H1 (cell line): Measurements from ENCODE around the gene TAPT1.

Experiments used
- BCL11A ChIP-seq, 2 experiments: IDR thresholded peaks; one replicate each; pipeline ENCODE4 v1.6.1; 2011; ENCODE audit warnings: low read depth in 2 of 2, low read length in 2 of 2, mild to moderate bottlenecking in 2 of 2
- BRCA1 ChIP-seq: IDR thresholded peaks from 2 replicates; pipeline ENCODE4 v1.6.1; 2012; ENCODE audit warnings: low read depth, low read length, improper control_type of control experiment
- CHD2 ChIP-seq: IDR thresholded peaks from 2 replicates; pipeline ENCODE4 v1.6.1; 2012; ENCODE audit warnings: low read length, improper control_type of control experiment
- CTCF ChIP-seq, 3 experiments: IDR thresholded peaks; 1 replicate in 2 of 3; 2 replicates in 1 of 3; pipeline versions ENCODE4 v1.5.1 to v1.6.1; 2011; ENCODE audit warnings: low read length in 3 of 3, mild to moderate bottlenecking in 3 of 3, inconsistent platforms in 2 of 3, low read depth in 1 of 3, moderate library complexity in 1 of 3; ENCODE audit not compliant: insufficient read depth in 1 of 3; ENCODE audit errors: control extremely low read depth in 1 of 3
- E2F6 ChIP-seq: IDR thresholded peaks from 2 replicates; pipeline ENCODE4 v1.6.1; 2012; ENCODE audit warnings: inconsistent platforms
- FOSL1 ChIP-seq: IDR thresholded peaks from 2 replicates; pipeline ENCODE4 v1.6.1; 2011; ENCODE audit warnings: mild to moderate bottlenecking, low read depth, low read length, moderate library complexity; ENCODE audit not compliant: insufficient read depth
- JUN ChIP-seq: IDR thresholded peaks from 2 replicates; pipeline ENCODE4 v1.6.1; 2011; ENCODE audit warnings: low read depth, mild to moderate bottlenecking, improper control_type of control experiment, low read length
- POU5F1 ChIP-seq: IDR thresholded peaks from 2 replicates; pipeline ENCODE4 v1.6.1; 2011; ENCODE audit warnings: low read depth, mild to moderate bottlenecking, low read length, moderate library complexity
- RAD21 ChIP-seq, 2 experiments: IDR thresholded peaks in 1 of 2; conservative IDR thresholded peaks in 1 of 2; 2 replicates each; pipeline ENCODE4 v1.6.1; 2011; ENCODE audit warnings: low read depth in 2 of 2, low read length in 2 of 2, improper control_type of control experiment in 1 of 2, inconsistent platforms in 1 of 2, mild to moderate bottlenecking in 1 of 2, moderate library complexity in 1 of 2
- RFX5 ChIP-seq: IDR thresholded peaks from 2 replicates; pipeline ENCODE4 v1.6.1; 2011; ENCODE audit warnings: low read depth, low read length, improper control_type of control experiment, borderline replicate concordance
- SP1 ChIP-seq: IDR thresholded peaks from 2 replicates; pipeline ENCODE4 v1.6.1; 2011; ENCODE audit warnings: low read depth, low read length
- TAF1 ChIP-seq: IDR thresholded peaks from 2 replicates; pipeline ENCODE4 v1.6.1; 2011; ENCODE audit warnings: mild to moderate bottlenecking, low read depth, low read length
- TAF7 ChIP-seq: optimal IDR thresholded peaks from 2 replicates; pipeline ENCODE3; 2011; ENCODE audit warnings: low read depth, mild to moderate bottlenecking, inconsistent platforms, low read length, moderate library complexity, borderline replicate concordance
- ZNF274 ChIP-seq: IDR thresholded peaks from 2 replicates; pipeline ENCODE4 v1.7.0; 2012; ENCODE audit warnings: low read length, borderline replicate concordance; ENCODE audit errors: extremely low read depth

- TF ChIP-seq CTCF (IDR thresholded peaks at IDR 0.05; ENCODE audit: control extremely low read depth in 1 of 3, insufficient read depth in 1 of 3, low read depth in 1 of 3, low read length in 3 of 3), result no peak
- no peak for TF ChIP-seq FOSL1
- TF ChIP-seq SP1, result no peak
- TF ChIP-seq RFX5, result no peak
- no peak for TF ChIP-seq BCL11A (IDR thresholded peaks at IDR 0.05; ENCODE audit: low read depth in 2 of 2, low read length in 2 of 2)
- TF ChIP-seq JUN, result no peak
- no peak for TF ChIP-seq TAF7
- no peak for TF ChIP-seq ZNF274
- TF ChIP-seq RAD21 (IDR thresholded peaks at IDR 0.05 in 1 of 2, conservative IDR thresholded peaks at IDR 0.05 in 1 of 2; ENCODE audit: low read depth in 2 of 2, low read length in 2 of 2), result no peak
- TF ChIP-seq BRCA1, result no peak
- TF ChIP-seq E2F6, result no peak
- no peak for TF ChIP-seq TAF1
- TF ChIP-seq POU5F1, result no peak
- TF ChIP-seq CHD2, result no peak
Measured at GRCh38 chr4:16236402-16237023, 10.2 kb upstream of the TAPT1 start.
